Activated T-cell treated with anti-CD3 and anti-CD28 coated beads, Interleukin-2, amount 50 U/mL, for 1 hour (primary cell): ENCODE results near the gene FMN1.

Source experiments
- DNase-seq: peaks from one replicate; pipeline ENCODE4 v3.0.0-alpha.2; 2020

Gene FMN1

DNA sequence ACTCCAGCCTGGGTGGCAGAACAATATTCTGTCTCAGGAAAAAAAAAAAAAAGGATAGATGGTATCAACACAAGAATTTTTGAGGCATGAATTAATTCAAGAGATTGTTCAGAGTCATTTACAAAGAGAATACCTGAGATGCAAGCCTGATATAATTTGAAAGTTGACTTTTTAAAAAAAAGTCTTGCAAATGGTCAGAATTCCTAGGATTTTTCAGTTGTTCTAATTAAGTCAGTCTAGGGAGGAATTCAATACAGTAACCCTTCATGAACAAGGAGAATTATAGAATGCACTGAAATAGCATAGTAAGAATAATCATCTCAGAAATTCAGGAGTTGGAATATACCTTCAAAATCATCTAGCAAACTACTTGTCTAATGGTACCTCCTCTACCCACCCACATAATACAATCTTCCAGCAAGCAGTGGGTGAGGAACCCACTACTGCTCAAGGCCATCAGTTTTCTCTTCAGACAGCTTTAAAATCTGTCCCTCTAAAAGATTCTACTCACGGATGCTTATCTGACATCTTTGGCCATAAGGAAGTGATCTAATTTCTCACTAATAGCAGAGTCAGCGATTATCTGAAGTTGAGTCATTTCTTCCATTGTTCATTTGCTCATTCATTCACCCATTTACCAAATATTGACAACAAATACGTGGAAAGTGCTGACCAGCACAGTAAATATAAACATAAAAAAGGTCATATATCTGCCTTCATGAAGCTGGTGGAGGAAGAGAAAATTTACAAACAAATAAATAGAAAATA is 317.1 kb downstream of the FMN1 start:
- no peak for DNase-seq

DNA sequence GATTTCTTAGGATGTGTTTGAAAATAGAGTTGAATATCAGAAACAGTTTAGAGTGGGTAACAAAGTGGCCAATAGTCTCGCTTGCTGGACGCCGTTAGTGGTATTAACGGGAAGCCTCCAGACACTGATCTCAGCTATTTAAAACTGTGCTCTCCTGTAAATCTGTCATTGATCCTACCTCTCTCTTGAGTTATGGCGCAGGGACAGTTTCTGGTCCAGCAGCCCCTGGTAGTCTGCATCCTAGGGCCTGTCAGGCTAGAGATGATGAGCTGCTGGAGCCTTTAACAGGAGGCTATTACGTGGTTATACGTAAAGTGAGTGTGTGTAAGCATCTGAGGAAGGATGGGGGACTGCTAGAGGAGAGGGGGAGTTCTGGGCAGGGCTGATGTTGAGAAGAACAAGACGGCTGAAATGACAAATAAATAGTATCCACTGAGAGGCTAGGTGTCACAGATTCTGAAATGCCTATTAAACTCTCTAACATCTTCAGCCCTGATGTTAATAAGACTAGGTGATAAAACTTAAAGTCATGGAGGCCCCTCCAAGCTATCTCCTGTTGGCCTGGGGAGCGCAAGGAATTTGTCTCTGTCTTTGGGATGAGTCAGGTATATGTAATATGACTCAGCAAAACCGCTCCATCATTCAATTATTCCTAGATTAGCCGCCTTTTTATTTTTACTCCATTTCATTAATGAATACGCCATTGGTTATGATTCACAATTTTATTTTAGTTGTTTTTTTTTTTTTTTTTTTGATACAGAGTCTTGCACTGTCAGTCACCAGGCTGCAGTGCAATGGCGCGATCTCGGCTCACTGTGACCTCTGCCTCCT is 321.0 kb downstream of the FMN1 start:
- DNase-seq, result no peak

DNA sequence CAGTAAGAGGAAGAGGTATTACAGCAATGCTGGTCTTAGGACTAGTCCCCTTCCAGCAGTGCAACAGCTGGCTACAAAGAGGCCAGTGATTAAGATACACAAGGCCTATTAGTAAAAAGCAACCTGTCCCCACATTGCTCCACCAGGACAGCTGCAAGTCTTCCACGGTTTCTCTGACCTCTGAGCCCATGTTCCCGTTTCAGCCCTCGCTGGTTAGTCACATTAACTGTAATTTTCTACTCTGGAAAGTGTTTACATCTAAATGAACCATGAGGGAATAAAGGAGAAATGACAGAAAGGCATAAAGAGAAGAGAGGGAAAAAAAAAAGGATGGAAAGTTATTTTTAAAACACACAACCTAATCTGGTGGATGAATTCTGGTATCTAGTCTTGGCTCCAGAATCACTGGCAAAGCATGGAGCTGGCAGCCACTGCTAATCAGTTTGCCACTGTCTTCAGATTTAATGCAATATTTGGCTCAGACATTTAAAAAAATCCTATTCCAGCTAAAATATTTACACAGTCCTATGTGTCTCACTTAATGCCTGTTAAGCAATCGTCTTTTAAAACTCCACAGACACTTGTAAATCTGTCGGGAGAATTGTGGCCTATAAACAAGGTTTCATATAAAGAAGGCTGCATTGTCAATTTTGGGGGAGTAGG is 321.8 kb downstream of the FMN1 start:
- DNase-seq, result no peak

GRCh38 chr15:32871883-32872282 is 322.6 kb downstream of the FMN1 start:
- DNase-seq, result no peak

GRCh38 chr15:32870240-32871033 is 324.1 kb downstream of the FMN1 start:
- peak; percentile 19 for DNase-seq

DNA sequence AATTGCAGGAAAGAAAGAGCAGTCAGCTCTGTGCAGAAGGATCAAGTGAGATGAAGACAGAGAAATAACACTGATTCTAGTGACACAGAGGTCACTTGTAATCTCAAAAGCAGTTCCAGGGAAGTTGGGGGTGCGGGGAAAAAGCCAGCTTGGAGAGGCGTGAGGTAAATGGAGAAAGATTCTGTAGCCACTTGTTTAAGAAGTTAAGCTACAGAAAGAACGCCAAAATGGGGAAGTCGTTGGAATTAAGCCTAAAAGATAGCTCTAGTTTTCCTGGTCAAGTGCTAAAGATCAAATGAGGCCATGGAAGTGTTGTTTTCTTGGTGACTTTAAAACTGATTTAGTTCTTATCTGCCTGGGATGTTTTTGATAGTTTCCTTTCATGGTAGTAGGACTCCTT is 324.7 kb downstream of the FMN1 start:
- DNase-seq, result no peak

DNA sequence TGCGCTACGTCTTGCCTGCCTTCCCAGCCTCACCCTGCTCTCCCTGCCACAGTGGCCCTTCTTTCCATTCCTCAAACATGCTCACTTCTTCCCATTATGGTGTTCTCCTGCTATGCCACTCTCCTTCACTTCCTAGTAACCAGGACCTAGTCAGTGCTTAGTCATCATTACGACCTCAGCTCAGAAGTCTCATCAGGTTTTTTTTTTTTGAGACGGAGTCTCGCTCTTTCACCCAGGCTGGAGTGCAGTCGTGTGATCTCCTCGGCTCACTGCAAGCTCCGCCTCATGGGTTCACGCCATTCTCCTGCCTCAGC is 327.2 kb downstream of the FMN1 start:
- no peak for DNase-seq

- no peak for DNase-seq
Observed at GRCh38 chr15:32866454-32867312, 327.8 kb downstream of the FMN1 start.

GRCh38 chr15:32864841-32865240 is 329.7 kb downstream of the FMN1 start:
- no peak for DNase-seq

- DNase-seq, result no peak
Observed at GRCh38 chr15:32864051-32864450, 330.5 kb downstream of the FMN1 start.

DNA sequence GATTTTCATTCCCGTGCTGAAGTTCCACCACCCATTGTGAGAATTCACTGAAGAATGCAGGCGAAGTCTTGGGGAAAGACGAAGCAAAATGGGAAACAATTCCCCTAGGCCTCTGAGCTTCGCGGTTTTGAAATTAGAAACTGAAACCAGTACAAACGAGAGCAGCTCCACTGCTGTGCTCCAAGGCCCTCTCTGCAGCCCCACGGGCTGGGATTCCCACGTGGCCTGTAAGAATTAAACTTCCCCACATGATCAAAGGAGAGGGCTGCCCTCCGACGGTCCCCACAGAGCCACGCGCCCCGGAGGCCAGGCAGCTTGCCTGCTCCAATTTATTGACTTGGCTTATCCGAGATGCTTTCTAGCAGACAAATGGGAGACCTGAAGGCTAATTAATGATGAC is 332.8 kb downstream of the FMN1 start:
- DNase-seq, result no peak

GRCh38 chr15:32861174-32861573 is 333.3 kb downstream of the FMN1 start:
- no peak for DNase-seq

DNA sequence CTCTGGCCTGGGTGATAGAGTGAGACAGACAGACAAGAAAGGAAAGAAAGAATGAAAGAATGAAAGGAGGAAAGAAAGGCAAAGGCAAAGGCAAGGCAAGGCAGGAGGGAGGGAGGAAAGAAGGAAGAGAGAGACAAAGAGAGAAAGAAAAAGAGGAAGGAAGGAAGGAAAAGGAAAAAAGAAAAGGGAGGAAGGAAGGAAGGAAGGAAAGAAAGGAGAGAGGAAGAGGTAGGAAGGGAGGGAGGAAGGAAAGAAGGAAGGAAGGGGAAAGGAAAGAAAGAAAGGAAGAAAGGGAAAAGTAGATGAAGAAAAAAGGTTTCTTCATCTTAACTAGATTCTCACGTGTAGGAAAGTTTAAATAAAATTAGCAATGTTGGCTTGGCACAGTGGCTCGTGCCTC is 334.5 kb downstream of the FMN1 start:
- DNase-seq, result no peak

DNA sequence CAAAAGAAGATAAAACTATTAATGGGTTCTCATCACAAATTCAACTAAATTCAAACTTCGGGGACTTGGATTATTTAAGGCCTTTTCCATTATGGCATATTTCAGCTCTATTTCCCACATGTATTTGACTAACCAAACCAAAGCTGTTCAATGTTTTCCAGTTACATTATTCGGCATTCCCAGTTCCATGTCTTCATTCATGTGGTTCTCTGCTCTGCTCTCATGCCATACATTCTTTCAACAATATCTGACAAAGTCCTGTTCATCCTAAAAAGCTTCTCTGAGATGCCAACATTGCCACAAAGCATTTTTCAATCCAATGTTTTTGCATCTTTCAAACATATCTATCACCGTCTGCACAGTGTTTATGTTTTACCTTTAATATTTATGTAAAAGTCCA is 335.3 kb downstream of the FMN1 start:
- DNase-seq, result no peak

GRCh38 chr15:32857732-32858131 is 336.8 kb downstream of the FMN1 start:
- no peak for DNase-seq

GRCh38 chr15:32856753-32857152 is 337.8 kb downstream of the FMN1 start:
- no peak for DNase-seq

DNA sequence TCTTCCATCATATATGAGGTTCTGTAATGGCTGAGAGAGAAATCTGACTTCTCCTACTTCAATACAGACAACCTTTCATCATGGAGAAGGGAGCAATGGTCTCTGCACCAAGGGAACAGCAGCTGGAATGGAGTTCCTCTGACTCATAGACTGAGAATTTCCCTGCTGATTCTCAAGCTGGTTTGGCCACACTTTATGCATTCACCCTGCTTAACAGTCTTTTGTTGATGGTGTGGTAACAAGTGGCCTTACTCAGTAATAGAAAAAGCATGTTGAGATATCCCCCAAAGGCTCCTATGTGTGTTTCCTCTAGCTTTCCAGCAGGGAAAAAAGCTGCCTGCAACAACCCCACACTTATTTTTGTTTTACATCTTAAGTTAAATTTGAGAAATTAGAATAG is 338.6 kb downstream of the FMN1 start:
- no peak for DNase-seq

DNA sequence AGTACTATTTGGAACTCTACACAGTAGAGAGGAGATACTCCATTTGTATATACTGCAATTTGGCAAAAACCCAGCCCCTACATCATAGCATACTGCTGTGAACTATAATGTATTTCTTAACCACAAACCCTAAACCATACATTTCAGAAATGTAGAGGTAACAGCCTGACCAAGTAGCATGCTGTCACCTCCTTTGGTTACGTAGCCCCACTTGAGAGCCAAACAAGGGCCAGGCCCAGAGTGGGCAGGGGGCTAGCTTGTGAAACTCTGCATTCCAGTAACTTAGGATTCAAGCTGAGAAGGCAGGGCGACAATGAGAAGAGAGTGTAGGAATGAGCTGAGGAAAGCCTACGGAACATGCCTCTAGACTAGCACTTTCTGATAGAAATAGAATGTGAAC is 340.9 kb downstream of the FMN1 start:
- no peak for DNase-seq

GRCh38 chr15:32852771-32853170 is 341.7 kb downstream of the FMN1 start:
- DNase-seq, result no peak

DNA sequence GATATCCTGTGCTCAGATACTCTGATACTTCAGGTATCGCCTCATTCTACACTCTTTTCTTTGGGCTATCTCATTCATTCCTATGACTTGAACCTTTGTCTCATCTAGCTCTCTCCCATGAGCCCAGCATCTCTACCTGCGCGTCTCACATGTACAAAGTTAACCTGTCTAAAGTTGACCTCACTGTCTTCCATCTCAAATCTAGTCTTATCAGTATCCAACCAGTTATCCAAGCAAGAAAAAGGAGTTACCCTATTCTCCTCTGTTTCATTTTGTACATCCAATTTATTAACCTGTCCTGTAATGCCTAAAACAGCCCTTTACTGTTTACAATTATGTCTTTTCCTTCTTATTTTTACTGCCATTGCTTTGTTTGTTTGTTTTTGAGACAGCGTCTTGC is 342.5 kb downstream of the FMN1 start:
- no peak for DNase-seq

DNA sequence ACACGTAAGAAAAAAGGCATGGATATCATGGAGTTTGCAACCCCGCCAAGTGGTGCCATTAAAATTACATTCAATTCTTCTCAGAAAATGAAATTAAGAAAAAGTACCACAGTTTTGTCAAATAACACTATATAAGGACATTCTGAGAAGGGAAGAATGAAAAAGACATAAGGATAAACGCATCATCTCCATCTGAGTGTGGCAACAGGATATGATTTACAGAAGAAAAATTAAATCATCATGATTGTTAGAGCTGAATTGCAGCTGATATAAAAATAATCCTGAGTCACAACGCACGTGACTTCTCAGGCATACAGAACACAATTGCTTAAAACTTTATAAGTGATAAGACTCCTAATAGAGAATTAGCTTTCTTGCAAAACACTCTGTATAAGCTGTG is 342.9 kb downstream of the FMN1 start:
- DNase-seq, result no peak
